Choroid plexus epithelial cell (primary cell): ENCODE data around the gene TRAM2.

Experiments used
- DNase-seq: peaks from one replicate; pipeline ENCODE4 v3.0.0-alpha.2; 2010; ENCODE audit warnings: low read depth
- H3K4me3 ChIP-seq: 2 replicates; pipeline ENCODE4 v1.5.1; 2011; ENCODE audit warnings: low read depth, mild to moderate bottlenecking, control low read depth, low read length, moderate library complexity
- CTCF ChIP-seq: conservative IDR thresholded peaks from 2 replicates; pipeline ENCODE4 v1.5.1; 2011; ENCODE audit warnings: low read depth, mild to moderate bottlenecking, control low read depth, inconsistent platforms, low read length, moderate library complexity

TRAM2 gene

GRCh38 chr6:52587001-52587400, 10.1 kb upstream of the TRAM2 start:
- H3K4me3 ChIP-seq, result no peak overlapping the region
- TF ChIP-seq CTCF, result no peak
- no peak for DNase-seq

GRCh38 chr6:52584203-52584602, 7.3 kb upstream of the TRAM2 start:
- no peak for TF ChIP-seq CTCF
- DNase-seq, result no peak
- no peak overlapping the region for H3K4me3 ChIP-seq

- no peak for TF ChIP-seq CTCF
- H3K4me3 ChIP-seq, result no peak overlapping the region
Measured at GRCh38 chr6:52582996-52583395, 6.1 kb upstream of the TRAM2 start.

GRCh38 chr6:52582446-52582845, 5.6 kb upstream of the TRAM2 start:
- no peak for TF ChIP-seq CTCF
- no peak for DNase-seq
- H3K4me3 ChIP-seq, result no peak overlapping the region

More at GRCh38 chr6:52582996-52583395, 6.1 kb upstream of the TRAM2 start:
- DNase-seq, result no peak

- TF ChIP-seq CTCF, result no peak
- no peak for DNase-seq
- H3K4me3 ChIP-seq, result no peak overlapping the region
Measured at GRCh38 chr6:52580905-52581304, 4.0 kb upstream of the TRAM2 start.

GRCh38 chr6:52579006-52579660, 2.3 kb upstream of the TRAM2 start:
- TF ChIP-seq CTCF, result no peak
- no peak overlapping the region for H3K4me3 ChIP-seq
- no peak for DNase-seq

GRCh38 chr6:52577778-52578463, 1.1 kb upstream of the TRAM2 start:
- no peak for TF ChIP-seq CTCF
- H3K4me3 ChIP-seq, result peak overlapping the region; percentile 99
- DNase-seq, result no peak
